GM12878 (cell line): ENCODE results near the gene KMO.

ENCODE experiments used
- JUNB ChIP-seq: IDR thresholded peaks from 2 replicates; pipeline ENCODE4 v1.6.1; 2016; ENCODE audit warnings: antibody characterized with exemption, mild to moderate bottlenecking
- JUND ChIP-seq: IDR thresholded peaks from 2 replicates; pipeline ENCODE4 v1.6.1; 2012; ENCODE audit warnings: low read depth, mild to moderate bottlenecking, low read length, improper control_type of control experiment, moderate library complexity
- POLR2A ChIP-seq: IDR thresholded peaks from 2 replicates; pipeline ENCODE4 v1.6.1; 2011; ENCODE audit warnings: low read depth, mild to moderate bottlenecking, low read length

GRCh38 chr1:241614572-241614971 is 82.4 kb downstream of the KMO start:
- no peak for TF ChIP-seq POLR2A
- no peak for TF ChIP-seq JUNB
- TF ChIP-seq JUND, result no peak
